GM12878 (cell line): ENCODE measurements around the gene PAX7. TPM values are rescaled to one million over a fixed set of nuclear protein-coding genes. Genes with fewer than 3 reads are reported as not detected.

Source experiments
- ATAC-seq: fragments of 200-7000 bp; cut with Tn5 transposase; 3 replicates; pipeline ENCODE4 v1.9.1; 2020; ENCODE audit warnings: mild to moderate bottlenecking, moderate library complexity
- BruUV-seq: library from RNA; stranded (reverse); fragments of 400-500 nt; replicated peaks from 2 replicates; lab custom pipeline; 2021; lab: Mats Ljungman, UMichigan
- CTCF ChIA-PET: fragments of 300-600 bp; sonication (Branson Sonifier 250); formaldehyde crosslinking; extraction: SDS; loops from one replicate; lab custom pipeline; 2021; ENCODE audit warnings: inconsistent platforms; lab: Yijun Ruan, JAX
- POLR2A ChIA-PET: fragments of 350-600 bp; formaldehyde crosslinking; extraction: SDS; loops from one replicate; lab custom pipeline; 2021; ENCODE audit warnings: inconsistent platforms; lab: Charles Lee
- RAD21 ChIA-PET: fragments of 300-600 bp; sonication (Branson Sonifier 250); formaldehyde crosslinking; loops from one replicate; lab custom pipeline; 2023; ENCODE audit warnings: antibody characterized with exemption; ENCODE audit not compliant: unreplicated experiment; lab: Charles Lee
- SMC1A ChIA-PET: fragments of 300-600 bp; sonication (Branson Sonifier 250); formaldehyde crosslinking; loops from one replicate; lab custom pipeline; 2023; ENCODE audit not compliant: unreplicated experiment, uncharacterized antibody; lab: Charles Lee
- DNase-seq: peaks from one replicate; pipeline ENCODE4 v3.0.0-alpha.2; 2011; ENCODE audit warnings: low read depth, low spot score
- FAIRE-seq: peaks from 3 replicates; lab custom pipeline; 2011; peaks lifted over from hg19 to GRCh38; lab: Jason Lieb, UNC
- H2AFZ ChIP-seq: 2 replicates; pipeline ENCODE4 v1.6.0; 2011; ENCODE audit warnings: low read depth, low read length, control low read depth; ENCODE audit not compliant: control insufficient read depth
- H3K27ac ChIP-seq: 2 replicates; pipeline ENCODE4 v1.5.1; 2011; ENCODE audit warnings: control low read depth; ENCODE audit not compliant: control insufficient read depth, insufficient read depth
- H3K27me3 ChIP-seq, 2 experiments: replicated peaks in 1 of 2; 2 replicates each; pipeline versions ENCODE4 v1.6.0 to v1.6.1; 2011; ENCODE audit warnings: low read length in 1 of 2; ENCODE audit not compliant: control insufficient read depth in 2 of 2, insufficient read depth in 2 of 2
- H3K36me3 ChIP-seq, 2 experiments: 2 replicates each; pipeline ENCODE4 v1.5.1; 2011; ENCODE audit warnings: low read length in 1 of 2; ENCODE audit not compliant: control insufficient read depth in 2 of 2, insufficient read depth in 2 of 2
- H3K4me1 ChIP-seq: 2 replicates; pipeline ENCODE4 v1.6.1; 2011; ENCODE audit warnings: mild to moderate bottlenecking, low read length, moderate library complexity, mixed read lengths; ENCODE audit not compliant: control insufficient read depth, insufficient read depth
- H3K4me2 ChIP-seq: 2 replicates; pipeline ENCODE4 v1.6.0; 2011; ENCODE audit warnings: control low read depth; ENCODE audit not compliant: control insufficient read depth, insufficient read depth
- H3K4me3 ChIP-seq: fragments of 200-600 bp; sonication (generic); 2 replicates; pipeline ENCODE4 v1.5.1; 2016
- H3K79me2 ChIP-seq: 2 replicates; pipeline ENCODE4 v1.6.0; 2011; ENCODE audit warnings: low read length; ENCODE audit not compliant: control insufficient read depth, insufficient read depth
- H3K9ac ChIP-seq: 2 replicates; pipeline ENCODE4 v1.8.0; 2011; ENCODE audit warnings: low read length, control low read depth, mixed read lengths; ENCODE audit not compliant: control insufficient read depth, insufficient read depth
- H3K9me3 ChIP-seq: replicated peaks from 3 replicates; pipeline ENCODE4 v1.5.1; 2011; ENCODE audit warnings: mild to moderate bottlenecking, low read length; ENCODE audit not compliant: control insufficient read depth, insufficient read depth
- H4K20me1 ChIP-seq: 2 replicates; pipeline ENCODE4 v1.6.0; 2011; ENCODE audit not compliant: control insufficient read depth, insufficient read depth
- ASH2L ChIP-seq: fragments of 300-600, 200-600 bp; sonication (generic); IDR thresholded peaks from 2 replicates; pipeline ENCODE4 v1.6.1; 2017; ENCODE audit warnings: low read depth, mild to moderate bottlenecking, borderline replicate concordance
- CHD1 ChIP-seq: IDR thresholded peaks from 2 replicates; pipeline ENCODE4 v1.6.1; 2012; ENCODE audit warnings: low read depth, low read length, improper control_type of control experiment
- CREM ChIP-seq: IDR thresholded peaks from 2 replicates; pipeline ENCODE4 v1.6.1; 2014; ENCODE audit warnings: antibody characterized with exemption, low read depth
- EP300 ChIP-seq, 2 experiments: fragments of 150-350 bp in 1 of 2; IDR thresholded peaks; 2 replicates each; pipeline ENCODE4 v1.6.1; 2011 to 2012; ENCODE audit warnings: low read depth in 2 of 2, low read length in 2 of 2, borderline replicate concordance in 1 of 2, improper control_type of control experiment in 1 of 2, inconsistent platforms in 1 of 2; ENCODE audit not compliant: control insufficient read depth in 1 of 2
- HDGF ChIP-seq: fragments of 450-650 bp; IDR thresholded peaks from 2 replicates; pipeline ENCODE4 v1.6.1; 2016; ENCODE audit warnings: antibody characterized with exemption
- RELA ChIP-seq: fragments of 450-650 bp; IDR thresholded peaks from 2 replicates; pipeline ENCODE4 v1.8.0; 2014; ENCODE audit warnings: borderline replicate concordance; ENCODE audit not compliant: partially characterized antibody
- SMC3 ChIP-seq: IDR thresholded peaks from 2 replicates; pipeline ENCODE4 v1.6.1; 2011; ENCODE audit warnings: low read length, improper control_type of control experiment, borderline replicate concordance
- TCF7 ChIP-seq: IDR thresholded peaks from 2 replicates; pipeline ENCODE4 v1.6.1; 2014; ENCODE audit warnings: antibody characterized with exemption, borderline replicate concordance
- ZZZ3 ChIP-seq: IDR thresholded peaks from 2 replicates; pipeline ENCODE4 v1.6.1; 2011; ENCODE audit warnings: low read depth; ENCODE audit not compliant: control insufficient read depth, insufficient read length
- WGBS: methylation state at CpG from one replicate; pipeline ENCODE4 v1.1.6; 2016; ENCODE audit warnings: low lambda C conversion rate; ENCODE audit not compliant: insufficient replicate concordance, insufficient coverage; ENCODE audit errors: missing lambda C conversion rate; 5-methylcytosine and 5-hydroxymethylcytosine counted together
- in situ Hi-C: fragments of 300-500 bp; cut with MboI; formaldehyde crosslinking; loops from 9 replicates; pipeline ENCODE4 v1.14.3; 2018; ENCODE audit warnings: mixed read lengths
- intact Hi-C: fragments of 100-400 bp; cut with micrococcal nuclease; formaldehyde crosslinking; loops from one replicate; pipeline ENCODE4 v1.14.2; 2022; ENCODE audit not compliant: unreplicated experiment
- polyA plus RNA-seq, 11 experiments: library from polyadenylated mRNA; depleted of rRNA in 4 of 11; unstranded in 6 of 11; stranded (reverse) in 5 of 11; fragments of >200 nt; fragmentation: Nextera tagmentation in 4 of 11; fragmentation: Illumina TruSeq in 1 of 11; extraction: Ambion mirVana in 4 of 11; extraction: Trizol in 1 of 11; gene quantifications; 1 replicate in 1 of 11; 2 replicates in 10 of 11; pipeline versions ENCODE4 v1.2.1 to v1.2.3, GENCODE V29; 2011 to 2016; ENCODE audit warnings: inconsistent platforms in 2 of 11, missing spikeins in 2 of 11, low read depth in 1 of 11
- total RNA-seq, 4 experiments: library from RNA; depleted of rRNA in 3 of 4; stranded (reverse); fragments of >200 nt in 3 of 4; fragmentation: Illumina TruSeq in 1 of 4; extraction: Trizol in 1 of 4; gene quantifications; 2 replicates each; pipeline versions ENCODE4 v1.2.1 to v1.2.3, GENCODE V29; 2013 to 2021
- TF ChIP-seq, protein P1 (sequence below): fragments of 450-650 bp; IDR thresholded peaks from 2 replicates; pipeline ENCODE4 v1.6.1; 2016; ENCODE audit warnings: mild to moderate bottlenecking
- TF ChIP-seq, protein P2 (sequence below): fragments of 450-650 bp; IDR thresholded peaks from 2 replicates; pipeline ENCODE4 v1.6.1; 2018; ENCODE audit warnings: mild to moderate bottlenecking, low read depth, moderate library complexity; ENCODE audit not compliant: partially characterized antibody

PAX7 gene
- total and polyA plus RNA-seq, 10 of the 15 experiments (the other 5 are each of a cell fraction or from before 2014, with no cell fraction given): not detected

DNA sequence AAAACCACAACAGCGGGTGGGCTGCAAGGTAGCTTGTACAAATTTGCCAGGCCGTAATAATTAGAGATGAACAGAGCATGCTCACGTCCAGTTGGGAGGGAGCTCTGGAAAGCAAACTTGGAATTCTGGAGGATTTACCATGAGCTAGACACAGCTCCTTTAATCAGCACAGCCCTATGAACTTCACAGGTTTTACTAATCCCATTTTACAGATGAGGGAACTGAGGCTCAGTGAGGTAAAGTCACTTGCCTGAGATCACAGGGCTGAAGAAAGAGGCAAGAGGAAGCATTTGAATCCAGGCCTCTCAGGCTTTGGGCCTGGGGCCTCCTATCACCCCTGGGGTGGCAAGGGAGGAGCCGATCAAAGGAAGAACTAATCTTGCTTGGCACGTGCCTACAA, 24.0 kb downstream of the PAX7 start:
- no peak for TF ChIP-seq EP300 (IDR thresholded peaks at IDR 0.05; ENCODE audit: borderline replicate concordance in 1 of 2, control insufficient read depth in 1 of 2, low read depth in 2 of 2, low read length in 2 of 2)
- no peak for TF ChIP-seq RELA
- no peak for TF ChIP-seq TCF7
- intact Hi-C loops: no loop called here
- no peak overlapping the region for H3K9ac ChIP-seq
- no peak overlapping the region for H2AFZ ChIP-seq
- H3K27me3 ChIP-seq: peaks cover 3 to 8% of the 10 kb centered on the region in 2 experiments; a peak in 3 of 4 replicates
- no peak for FAIRE-seq
- SMC1A ChIA-PET: no interaction called here
- no peak overlapping the region for H3K4me2 ChIP-seq
- no TSS peak for BruUV-seq
- no peaks in the 10 kb centered on the region for H3K9me3 ChIP-seq
- H3K4me1 ChIP-seq: no peaks in the 10 kb centered on the region
- RAD21 ChIA-PET: no interaction called here
- no peak for DNase-seq
- CTCF ChIA-PET: no interaction called here
- POLR2A ChIA-PET: no interaction called here
- 37% methylated on average over 5 of the region's 5 CpGs for WGBS
- no peak for ATAC-seq
- in situ Hi-C loops: no loop called here
- no peaks in the 10 kb centered on the region; the same call in 1 of the 2 replicates for H4K20me1 ChIP-seq
- H3K79me2 ChIP-seq: no peaks in the 10 kb centered on the region
- no peak overlapping the region for H3K27ac ChIP-seq
- H3K4me3 ChIP-seq: no peak overlapping the region
- H3K36me3 ChIP-seq: no peaks in the 10 kb centered on the region

DNA sequence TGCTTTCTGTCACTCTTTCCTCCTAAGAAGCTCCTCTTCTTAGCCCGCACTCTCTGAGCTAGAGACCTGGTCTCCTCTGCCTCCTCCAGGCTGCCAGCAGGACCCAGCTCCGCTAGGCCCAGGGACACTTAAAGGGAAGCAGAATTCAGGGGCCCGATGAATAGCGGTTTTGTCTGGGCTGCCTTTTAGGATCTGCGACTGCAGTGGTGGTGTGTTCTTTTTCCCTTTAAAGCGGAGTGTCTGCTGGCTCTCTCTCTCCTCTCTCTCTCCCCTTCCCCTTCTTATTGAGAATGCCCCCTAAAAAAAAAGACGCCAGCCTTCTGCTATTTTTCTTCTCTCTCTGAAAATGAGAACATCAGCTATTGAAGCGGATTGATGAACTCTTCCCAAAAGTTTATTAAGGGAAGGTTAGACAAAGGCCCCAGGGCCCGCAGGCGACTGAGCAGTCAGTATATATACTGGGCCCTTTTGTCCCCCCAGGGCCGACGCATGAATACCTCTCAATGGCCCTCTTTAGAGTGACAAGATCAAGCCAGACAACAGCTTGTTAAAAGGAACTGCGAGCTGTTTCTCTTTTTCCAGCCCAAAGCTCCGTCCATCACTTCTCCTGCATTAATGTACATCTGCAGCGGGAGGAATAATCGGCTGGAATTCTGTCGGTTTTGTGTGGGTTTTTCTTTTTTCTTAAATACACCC, 27.0 kb downstream of the PAX7 start:
- DNase-seq: no peak
- Histone ChIP-seq H3K27me3 (peaks cover 3 to 7% of the 10 kb centered on the region in 2 experiments; a peak in 3 of 4 replicates), H3K9ac (no peak overlapping the region), H3K4me1 (no peaks in the 10 kb centered on the region), H2AFZ (no peak overlapping the region), H3K79me2 (no peaks in the 10 kb centered on the region), H3K4me3 (no peak overlapping the region), H3K9me3 (no peaks in the 10 kb centered on the region), H4K20me1 (no peaks in the 10 kb centered on the region; the same call in 1 of the 2 replicates), H3K4me2 (no peak overlapping the region), H3K27ac (no peak overlapping the region), H3K36me3 (no peaks in the 10 kb centered on the region)
- RAD21 ChIA-PET: no interaction called here
- SMC1A ChIA-PET: interaction anchor here (0.5 kb wide), 1 partner anchor 95 kb away, joined by 4 read pairs; no protein-coding TSS in a partner anchor
- ATAC-seq: no peak
- WGBS: 28% methylated on average over 17 of the region's 17 CpGs
- POLR2A ChIA-PET: no interaction called here
- in situ Hi-C loops (no loop called here), intact Hi-C loops (no loop called here)
- no TSS peak for BruUV-seq
- FAIRE-seq: no peak
- CTCF ChIA-PET: no interaction called here
- TF ChIP-seq CREM (no peak), CHD1 (no peak), ASH2L (no peak), SMC3 (no peak), ZZZ3 (no peak), HDGF (no peak)
- TF ChIP-seq, protein P1, sequence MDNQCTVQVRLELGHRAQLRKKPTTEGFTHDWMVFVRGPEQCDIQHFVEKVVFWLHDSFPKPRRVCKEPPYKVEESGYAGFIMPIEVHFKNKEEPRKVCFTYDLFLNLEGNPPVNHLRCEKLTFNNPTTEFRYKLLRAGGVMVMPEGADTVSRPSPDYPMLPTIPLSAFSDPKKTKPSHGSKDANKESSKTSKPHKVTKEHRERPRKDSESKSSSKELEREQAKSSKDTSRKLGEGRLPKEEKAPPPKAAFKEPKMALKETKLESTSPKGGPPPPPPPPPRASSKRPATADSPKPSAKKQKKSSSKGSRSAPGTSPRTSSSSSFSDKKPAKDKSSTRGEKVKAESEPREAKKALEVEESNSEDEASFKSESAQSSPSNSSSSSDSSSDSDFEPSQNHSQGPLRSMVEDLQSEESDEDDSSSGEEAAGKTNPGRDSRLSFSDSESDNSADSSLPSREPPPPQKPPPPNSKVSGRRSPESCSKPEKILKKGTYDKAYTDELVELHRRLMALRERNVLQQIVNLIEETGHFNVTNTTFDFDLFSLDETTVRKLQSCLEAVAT: no peak
- TF ChIP-seq, protein P2, sequence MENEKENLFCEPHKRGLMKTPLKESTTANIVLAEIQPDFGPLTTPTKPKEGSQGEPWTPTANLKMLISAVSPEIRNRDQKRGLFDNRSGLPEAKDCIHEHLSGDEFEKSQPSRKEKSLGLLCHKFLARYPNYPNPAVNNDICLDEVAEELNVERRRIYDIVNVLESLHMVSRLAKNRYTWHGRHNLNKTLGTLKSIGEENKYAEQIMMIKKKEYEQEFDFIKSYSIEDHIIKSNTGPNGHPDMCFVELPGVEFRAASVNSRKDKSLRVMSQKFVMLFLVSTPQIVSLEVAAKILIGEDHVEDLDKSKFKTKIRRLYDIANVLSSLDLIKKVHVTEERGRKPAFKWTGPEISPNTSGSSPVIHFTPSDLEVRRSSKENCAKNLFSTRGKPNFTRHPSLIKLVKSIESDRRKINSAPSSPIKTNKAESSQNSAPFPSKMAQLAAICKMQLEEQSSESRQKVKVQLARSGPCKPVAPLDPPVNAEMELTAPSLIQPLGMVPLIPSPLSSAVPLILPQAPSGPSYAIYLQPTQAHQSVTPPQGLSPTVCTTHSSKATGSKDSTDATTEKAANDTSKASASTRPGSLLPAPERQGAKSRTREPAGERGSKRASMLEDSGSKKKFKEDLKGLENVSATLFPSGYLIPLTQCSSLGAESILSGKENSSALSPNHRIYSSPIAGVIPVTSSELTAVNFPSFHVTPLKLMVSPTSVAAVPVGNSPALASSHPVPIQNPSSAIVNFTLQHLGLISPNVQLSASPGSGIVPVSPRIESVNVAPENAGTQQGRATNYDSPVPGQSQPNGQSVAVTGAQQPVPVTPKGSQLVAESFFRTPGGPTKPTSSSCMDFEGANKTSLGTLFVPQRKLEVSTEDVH: no peak
